ENCODE data around the gene MSI2.

MSI2 gene

DNA sequence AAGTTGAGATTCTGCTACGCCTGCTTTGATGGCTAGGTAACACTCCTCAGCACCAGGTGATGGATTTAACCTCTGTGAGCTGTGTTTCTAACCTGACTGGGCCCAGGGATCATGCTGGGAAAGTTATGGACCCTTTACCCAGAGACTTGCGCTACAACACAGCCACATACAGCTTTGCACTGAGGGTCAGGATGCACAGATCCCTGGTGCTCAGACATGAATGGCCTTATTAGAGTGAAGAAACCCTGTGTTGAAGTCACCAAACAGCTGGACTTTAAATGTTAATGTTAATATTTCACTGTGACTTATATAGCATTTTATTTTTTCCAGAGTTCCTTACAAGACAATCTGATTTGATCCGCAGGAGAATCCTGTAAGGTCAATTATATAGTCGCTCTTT lies 114.3 kb downstream of the MSI2 start:
- Histone ChIP-seq H3K9me2 (ENCODE audit: low read depth, low read length) (no peaks in the 10 kb centered on the region), H3K9ac (ENCODE audit: low read length) (no peak overlapping the region), H3K27me3 (ENCODE audit: insufficient read depth, low read length) (no peaks in the 10 kb centered on the region), H3K79me2 (ENCODE audit: insufficient read depth, low read length) (peaks cover 48% of the 10 kb centered on the region), H3K4me2 (ENCODE audit: low read length) (no peak overlapping the region), H4K20me1 (ENCODE audit: insufficient read depth, low read length) (no peaks in the 10 kb centered on the region), H2AFZ (ENCODE audit: low read length) (no peak overlapping the region), H3K9me3 (ENCODE audit: low read length) (peaks cover 3% of the 10 kb centered on the region), H3K36me3 (ENCODE audit: insufficient read depth, low read length) (peaks cover 36% of the 10 kb centered on the region), H3K4me1 (ENCODE audit: insufficient read depth, low read length, severe bottlenecking) (peaks cover 44% of the 10 kb centered on the region), H3K4me3 (ENCODE audit: low read depth, low read length, poor library complexity, severe bottlenecking) (no peak overlapping the region), H3F3A (ENCODE audit: insufficient read depth, low read length) (no peaks in the 10 kb centered on the region), H3K27ac (ENCODE audit: low read depth, low read length, poor library complexity, severe bottlenecking) (no peak overlapping the region)
- TF ChIP-seq EZH2 (IDR thresholded peaks at IDR 0.05; ENCODE audit: borderline replicate concordance, low read length) (no peak), CTCF (IDR thresholded peaks at IDR 0.05; ENCODE audit: low read length) (no peak)

DNA sequence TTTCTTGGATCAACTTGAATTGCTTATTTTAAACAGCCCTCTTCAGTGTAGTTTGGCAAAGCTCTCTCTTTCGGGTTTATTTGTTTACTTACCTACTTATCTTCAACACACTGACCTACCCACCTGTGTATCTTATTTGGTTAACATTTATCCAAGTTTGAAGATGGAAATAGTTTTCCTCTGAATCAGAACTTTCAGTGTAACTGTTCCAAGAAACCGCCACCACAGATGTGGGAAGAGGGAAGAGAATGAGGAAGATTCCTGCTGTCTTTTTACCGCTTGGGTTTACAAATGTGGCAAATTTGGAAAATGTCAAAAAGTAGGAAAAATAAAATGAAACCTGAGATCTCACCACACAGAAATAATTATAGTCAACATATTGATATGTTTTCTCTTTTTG lies 115.8 kb downstream of the MSI2 start:
- Histone ChIP-seq H3K27me3 (ENCODE audit: insufficient read depth, low read length) (no peaks in the 10 kb centered on the region), H3K9me3 (ENCODE audit: low read length) (peaks cover 3% of the 10 kb centered on the region), H3F3A (ENCODE audit: insufficient read depth, low read length) (no peaks in the 10 kb centered on the region), H4K20me1 (ENCODE audit: insufficient read depth, low read length) (no peaks in the 10 kb centered on the region), H3K27ac (ENCODE audit: low read depth, low read length, poor library complexity, severe bottlenecking) (no peak overlapping the region), H3K79me2 (ENCODE audit: insufficient read depth, low read length) (peaks cover 46% of the 10 kb centered on the region), H3K36me3 (ENCODE audit: insufficient read depth, low read length) (peaks cover 47% of the 10 kb centered on the region), H2AFZ (ENCODE audit: low read length) (no peak overlapping the region), H3K4me2 (ENCODE audit: low read length) (no peak overlapping the region), H3K9me2 (ENCODE audit: low read depth, low read length) (no peaks in the 10 kb centered on the region), H3K9ac (ENCODE audit: low read length) (no peak overlapping the region), H3K4me1 (ENCODE audit: insufficient read depth, low read length, severe bottlenecking) (peaks cover 29% of the 10 kb centered on the region), H3K4me3 (ENCODE audit: low read depth, low read length, poor library complexity, severe bottlenecking) (no peak overlapping the region)
- TF ChIP-seq CTCF (IDR thresholded peaks at IDR 0.05; ENCODE audit: low read length) (no peak), EZH2 (IDR thresholded peaks at IDR 0.05; ENCODE audit: borderline replicate concordance, low read length) (no peak)

- Histone ChIP-seq H3F3A (ENCODE audit: insufficient read depth, low read length) (no peaks in the 10 kb centered on the region), H3K9me2 (ENCODE audit: low read depth, low read length) (no peaks in the 10 kb centered on the region), H3K9ac (ENCODE audit: low read length) (no peak overlapping the region), H3K27ac (ENCODE audit: low read depth, low read length, poor library complexity, severe bottlenecking) (no peak overlapping the region), H3K27me3 (ENCODE audit: insufficient read depth, low read length) (no peaks in the 10 kb centered on the region), H3K4me3 (ENCODE audit: low read depth, low read length, poor library complexity, severe bottlenecking) (no peak overlapping the region), H3K4me2 (ENCODE audit: low read length) (no peak overlapping the region), H3K9me3 (ENCODE audit: low read length) (peaks cover 3% of the 10 kb centered on the region), H3K4me1 (ENCODE audit: insufficient read depth, low read length, severe bottlenecking) (peaks cover 21% of the 10 kb centered on the region), H4K20me1 (ENCODE audit: insufficient read depth, low read length) (no peaks in the 10 kb centered on the region), H3K79me2 (ENCODE audit: insufficient read depth, low read length) (peaks cover 37% of the 10 kb centered on the region), H3K36me3 (ENCODE audit: insufficient read depth, low read length) (peaks cover 47% of the 10 kb centered on the region), H2AFZ (ENCODE audit: low read length) (no peak overlapping the region)
- TF ChIP-seq CTCF (IDR thresholded peaks at IDR 0.05; ENCODE audit: low read length) (no peak), EZH2 (IDR thresholded peaks at IDR 0.05; ENCODE audit: borderline replicate concordance, low read length) (no peak)
Observed at GRCh38 chr17:57373048-57373447, 116.7 kb downstream of the MSI2 start.
